Measurements from ENCODE around the gene DNAJC4.

- TF ChIP-seq POLR2AphosphoS5 (IDR thresholded peaks at IDR 0.05) (no peak), POLR2A (IDR thresholded peaks at IDR 0.05) (no peak)
These were observed 8.7 kb downstream of the DNAJC4 start for GRCh38 chr11:64238999-64239398.

All from prostate gland (tissue), 1 donor.